GM12878 (cell line): ENCODE measurements around the gene TRAFD1. TPM values are rescaled to one million over a fixed set of nuclear protein-coding genes. Genes with fewer than 3 reads are reported as not detected.

Experiments used
- ATAC-seq: fragments of 200-7000 bp; cut with Tn5 transposase; 3 replicates; pipeline ENCODE4 v1.9.1; 2020; ENCODE audit warnings: mild to moderate bottlenecking, moderate library complexity
- BruUV-seq: library from RNA; stranded (reverse); fragments of 400-500 nt; replicated peaks from 2 replicates; lab custom pipeline; 2021; lab: Mats Ljungman, UMichigan
- CTCF ChIA-PET: fragments of 300-600 bp; sonication (Branson Sonifier 250); formaldehyde crosslinking; extraction: SDS; loops from one replicate; lab custom pipeline; 2021; ENCODE audit warnings: inconsistent platforms; lab: Yijun Ruan, JAX
- POLR2A ChIA-PET: fragments of 350-600 bp; formaldehyde crosslinking; extraction: SDS; loops from one replicate; lab custom pipeline; 2021; ENCODE audit warnings: inconsistent platforms; lab: Charles Lee
- RAD21 ChIA-PET: fragments of 300-600 bp; sonication (Branson Sonifier 250); formaldehyde crosslinking; loops from one replicate; lab custom pipeline; 2023; ENCODE audit warnings: antibody characterized with exemption; ENCODE audit not compliant: unreplicated experiment; lab: Charles Lee
- SMC1A ChIA-PET: fragments of 300-600 bp; sonication (Branson Sonifier 250); formaldehyde crosslinking; loops from one replicate; lab custom pipeline; 2023; ENCODE audit not compliant: unreplicated experiment, uncharacterized antibody; lab: Charles Lee
- DNase-seq: peaks from one replicate; pipeline ENCODE4 v3.0.0-alpha.2; 2011; ENCODE audit warnings: low read depth, low spot score
- FAIRE-seq: peaks from 3 replicates; lab custom pipeline; 2011; peaks lifted over from hg19 to GRCh38; lab: Jason Lieb, UNC
- H2AFZ ChIP-seq: 2 replicates; pipeline ENCODE4 v1.6.0; 2011; ENCODE audit warnings: low read depth, low read length, control low read depth; ENCODE audit not compliant: control insufficient read depth
- H3K27ac ChIP-seq: 2 replicates; pipeline ENCODE4 v1.5.1; 2011; ENCODE audit warnings: control low read depth; ENCODE audit not compliant: control insufficient read depth, insufficient read depth
- H3K27me3 ChIP-seq, 2 experiments: replicated peaks in 1 of 2; 2 replicates each; pipeline versions ENCODE4 v1.6.0 to v1.6.1; 2011; ENCODE audit warnings: low read length in 1 of 2; ENCODE audit not compliant: control insufficient read depth in 2 of 2, insufficient read depth in 2 of 2
- H3K36me3 ChIP-seq, 2 experiments: 2 replicates each; pipeline ENCODE4 v1.5.1; 2011; ENCODE audit warnings: low read length in 1 of 2; ENCODE audit not compliant: control insufficient read depth in 2 of 2, insufficient read depth in 2 of 2
- H3K4me1 ChIP-seq: 2 replicates; pipeline ENCODE4 v1.6.1; 2011; ENCODE audit warnings: mild to moderate bottlenecking, low read length, moderate library complexity, mixed read lengths; ENCODE audit not compliant: control insufficient read depth, insufficient read depth
- H3K4me2 ChIP-seq: 2 replicates; pipeline ENCODE4 v1.6.0; 2011; ENCODE audit warnings: control low read depth; ENCODE audit not compliant: control insufficient read depth, insufficient read depth
- H3K4me3 ChIP-seq: fragments of 200-600 bp; sonication (generic); 2 replicates; pipeline ENCODE4 v1.5.1; 2016
- H3K79me2 ChIP-seq: 2 replicates; pipeline ENCODE4 v1.6.0; 2011; ENCODE audit warnings: low read length; ENCODE audit not compliant: control insufficient read depth, insufficient read depth
- H3K9ac ChIP-seq: 2 replicates; pipeline ENCODE4 v1.8.0; 2011; ENCODE audit warnings: low read length, control low read depth, mixed read lengths; ENCODE audit not compliant: control insufficient read depth, insufficient read depth
- H3K9me3 ChIP-seq: replicated peaks from 3 replicates; pipeline ENCODE4 v1.5.1; 2011; ENCODE audit warnings: mild to moderate bottlenecking, low read length; ENCODE audit not compliant: control insufficient read depth, insufficient read depth
- H4K20me1 ChIP-seq: 2 replicates; pipeline ENCODE4 v1.6.0; 2011; ENCODE audit not compliant: control insufficient read depth, insufficient read depth
- EP300 ChIP-seq, 2 experiments: fragments of 150-350 bp in 1 of 2; IDR thresholded peaks; 2 replicates each; pipeline ENCODE4 v1.6.1; 2011 to 2012; ENCODE audit warnings: low read depth in 2 of 2, low read length in 2 of 2, borderline replicate concordance in 1 of 2, improper control_type of control experiment in 1 of 2, inconsistent platforms in 1 of 2; ENCODE audit not compliant: control insufficient read depth in 1 of 2
- HDAC6 ChIP-seq: fragments of 200-600 bp; sonication (generic); IDR thresholded peaks from one replicate; pipeline ENCODE4 v1.8.0; 2017; ENCODE audit warnings: antibody characterized with exemption; ENCODE audit not compliant: unreplicated experiment
- HDGF ChIP-seq: fragments of 450-650 bp; IDR thresholded peaks from 2 replicates; pipeline ENCODE4 v1.6.1; 2016; ENCODE audit warnings: antibody characterized with exemption
- NR2C1 ChIP-seq: fragments of 450-650 bp; IDR thresholded peaks from 2 replicates; pipeline ENCODE4 v1.6.1; 2017; ENCODE audit warnings: antibody characterized with exemption, mild to moderate bottlenecking, moderate library complexity
- NRF1 ChIP-seq: conservative IDR thresholded peaks from 2 replicates; pipeline ENCODE4 v1.6.1; 2011; ENCODE audit warnings: mild to moderate bottlenecking, low read depth, low read length, improper control_type of control experiment
- POLR2AphosphoS2 ChIP-seq: IDR thresholded peaks from 2 replicates; pipeline ENCODE4 v1.6.1; 2011; ENCODE audit warnings: low read depth, mild to moderate bottlenecking, low read length, improper control_type of control experiment, moderate library complexity
- SMARCA5 ChIP-seq: fragments of 450-650 bp; IDR thresholded peaks from 2 replicates; pipeline ENCODE4 v1.6.1; 2017; ENCODE audit warnings: mild to moderate bottlenecking
- SP1 ChIP-seq: IDR thresholded peaks from one replicate; pipeline ENCODE4 v1.6.1; 2011; ENCODE audit warnings: low read depth, low read length
- TAF1 ChIP-seq: IDR thresholded peaks from 2 replicates; pipeline ENCODE4 v1.6.1; 2011; ENCODE audit warnings: mild to moderate bottlenecking, low read depth, low read length, borderline replicate concordance
- TARDBP ChIP-seq: IDR thresholded peaks from 2 replicates; pipeline ENCODE4 v1.6.1; 2016; ENCODE audit warnings: borderline replicate concordance
- WGBS: methylation state at CpG from one replicate; pipeline ENCODE4 v1.1.6; 2016; ENCODE audit warnings: low lambda C conversion rate; ENCODE audit not compliant: insufficient replicate concordance, insufficient coverage; ENCODE audit errors: missing lambda C conversion rate; 5-methylcytosine and 5-hydroxymethylcytosine counted together
- in situ Hi-C: fragments of 300-500 bp; cut with MboI; formaldehyde crosslinking; loops from 9 replicates; pipeline ENCODE4 v1.14.3; 2018; ENCODE audit warnings: mixed read lengths
- intact Hi-C: fragments of 100-400 bp; cut with micrococcal nuclease; formaldehyde crosslinking; loops from one replicate; pipeline ENCODE4 v1.14.2; 2022; ENCODE audit not compliant: unreplicated experiment
- polyA plus RNA-seq, 11 experiments: library from polyadenylated mRNA; depleted of rRNA in 4 of 11; unstranded in 6 of 11; stranded (reverse) in 5 of 11; fragments of >200 nt; fragmentation: Nextera tagmentation in 4 of 11; fragmentation: Illumina TruSeq in 1 of 11; extraction: Ambion mirVana in 4 of 11; extraction: Trizol in 1 of 11; gene quantifications; 1 replicate in 1 of 11; 2 replicates in 10 of 11; pipeline versions ENCODE4 v1.2.1 to v1.2.3, GENCODE V29; 2011 to 2016; ENCODE audit warnings: inconsistent platforms in 2 of 11, missing spikeins in 2 of 11, low read depth in 1 of 11
- total RNA-seq, 4 experiments: library from RNA; depleted of rRNA in 3 of 4; stranded (reverse); fragments of >200 nt in 3 of 4; fragmentation: Illumina TruSeq in 1 of 4; extraction: Trizol in 1 of 4; gene quantifications; 2 replicates each; pipeline versions ENCODE4 v1.2.1 to v1.2.3, GENCODE V29; 2013 to 2021
- TF ChIP-seq, protein P1 (sequence below): fragments of 450-650 bp; IDR thresholded peaks from 2 replicates; pipeline ENCODE4 v1.6.1; 2017; ENCODE audit warnings: borderline replicate concordance
- TF ChIP-seq, protein P2 (sequence below): fragments of 450-650 bp; IDR thresholded peaks from 2 replicates; pipeline ENCODE4 v1.6.1; 2016; ENCODE audit warnings: mild to moderate bottlenecking, moderate library complexity, borderline replicate concordance

The TRAFD1 gene
- total and polyA plus RNA-seq, 10 of the 15 experiments (the other 5 are each of a cell fraction or from before 2014, with no cell fraction given) = 37.2 to 55.5 (median 46.2) TPM

- no peak overlapping the region for H3K9ac ChIP-seq
- H3K4me1 ChIP-seq = peaks cover 10% of the 10 kb centered on the region
- FAIRE-seq = no peak
- RAD21 ChIA-PET = interaction anchor here (0.6 to 1.4 kb wide), 4 partner anchors 14 to 110 kb away, joined by 3 to 4 read pairs (median 3); partner anchors contain the start of genes ERP29, NAA25 and TMEM116
- TF ChIP-seq NR2C1 = no peak
- TF ChIP-seq HDAC6 = no peak
- no peak for TF ChIP-seq NRF1
- no peak for TF ChIP-seq TARDBP
- TF ChIP-seq HDGF = no peak
- no peak for TF ChIP-seq EP300 (IDR thresholded peaks at IDR 0.05; ENCODE audit: borderline replicate concordance in 1 of 2, control insufficient read depth in 1 of 2, low read depth in 2 of 2, low read length in 2 of 2)
- TF ChIP-seq SMARCA5 = no peak
- no peak for TF ChIP-seq TAF1
- TF ChIP-seq SP1 = no peak
- TF ChIP-seq, protein P1, sequence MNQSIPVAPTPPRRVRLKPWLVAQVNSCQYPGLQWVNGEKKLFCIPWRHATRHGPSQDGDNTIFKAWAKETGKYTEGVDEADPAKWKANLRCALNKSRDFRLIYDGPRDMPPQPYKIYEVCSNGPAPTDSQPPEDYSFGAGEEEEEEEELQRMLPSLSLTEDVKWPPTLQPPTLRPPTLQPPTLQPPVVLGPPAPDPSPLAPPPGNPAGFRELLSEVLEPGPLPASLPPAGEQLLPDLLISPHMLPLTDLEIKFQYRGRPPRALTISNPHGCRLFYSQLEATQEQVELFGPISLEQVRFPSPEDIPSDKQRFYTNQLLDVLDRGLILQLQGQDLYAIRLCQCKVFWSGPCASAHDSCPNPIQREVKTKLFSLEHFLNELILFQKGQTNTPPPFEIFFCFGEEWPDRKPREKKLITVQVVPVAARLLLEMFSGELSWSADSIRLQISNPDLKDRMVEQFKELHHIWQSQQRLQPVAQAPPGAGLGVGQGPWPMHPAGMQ = no peak
- TF ChIP-seq, protein P2, sequence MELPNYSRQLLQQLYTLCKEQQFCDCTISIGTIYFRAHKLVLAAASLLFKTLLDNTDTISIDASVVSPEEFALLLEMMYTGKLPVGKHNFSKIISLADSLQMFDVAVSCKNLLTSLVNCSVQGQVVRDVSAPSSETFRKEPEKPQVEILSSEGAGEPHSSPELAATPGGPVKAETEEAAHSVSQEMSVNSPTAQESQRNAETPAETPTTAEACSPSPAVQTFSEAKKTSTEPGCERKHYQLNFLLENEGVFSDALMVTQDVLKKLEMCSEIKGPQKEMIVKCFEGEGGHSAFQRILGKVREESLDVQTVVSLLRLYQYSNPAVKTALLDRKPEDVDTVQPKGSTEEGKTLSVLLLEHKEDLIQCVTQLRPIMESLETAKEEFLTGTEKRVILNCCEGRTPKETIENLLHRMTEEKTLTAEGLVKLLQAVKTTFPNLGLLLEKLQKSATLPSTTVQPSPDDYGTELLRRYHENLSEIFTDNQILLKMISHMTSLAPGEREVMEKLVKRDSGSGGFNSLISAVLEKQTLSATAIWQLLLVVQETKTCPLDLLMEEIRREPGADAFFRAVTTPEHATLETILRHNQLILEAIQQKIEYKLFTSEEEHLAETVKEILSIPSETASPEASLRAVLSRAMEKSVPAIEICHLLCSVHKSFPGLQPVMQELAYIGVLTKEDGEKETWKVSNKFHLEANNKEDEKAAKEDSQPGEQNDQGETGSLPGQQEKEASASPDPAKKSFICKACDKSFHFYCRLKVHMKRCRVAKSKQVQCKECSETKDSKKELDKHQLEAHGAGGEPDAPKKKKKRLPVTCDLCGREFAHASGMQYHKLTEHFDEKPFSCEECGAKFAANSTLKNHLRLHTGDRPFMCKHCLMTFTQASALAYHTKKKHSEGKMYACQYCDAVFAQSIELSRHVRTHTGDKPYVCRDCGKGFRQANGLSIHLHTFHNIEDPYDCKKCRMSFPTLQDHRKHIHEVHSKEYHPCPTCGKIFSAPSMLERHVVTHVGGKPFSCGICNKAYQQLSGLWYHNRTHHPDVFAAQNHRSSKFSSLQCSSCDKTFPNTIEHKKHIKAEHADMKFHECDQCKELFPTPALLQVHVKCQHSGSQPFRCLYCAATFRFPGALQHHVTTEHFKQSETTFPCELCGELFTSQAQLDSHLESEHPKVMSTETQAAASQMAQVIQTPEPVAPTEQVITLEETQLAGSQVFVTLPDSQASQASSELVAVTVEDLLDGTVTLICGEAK = no peak
- TF ChIP-seq POLR2AphosphoS2 = no peak
- TF ChIP-seq, all 136 proteins: peak for 0
- ChIA-PET POLR2A (interaction anchor here (0.6 to 11.5 kb wide), 4 partner anchors 14 to 86 kb away, joined by 3 to 161 read pairs (median 4); partner anchors contain the start of gene NAA25), CTCF (interaction anchor here (0.7 to 2.0 kb wide), 2 partner anchors 14 to 47 kb away, joined by 3 to 12 read pairs; partner anchors contain the start of gene NAA25), SMC1A (interaction anchor here (1.1 to 6.6 kb wide), 4 partner anchors 8 to 25 kb away, joined by 3 to 72 read pairs (median 4); partner anchors contain the start of gene NAA25)
- no peaks in the 10 kb centered on the region for H3K36me3 ChIP-seq
- H3K27me3 ChIP-seq = no peaks in the 10 kb centered on the region
- H2AFZ ChIP-seq = no peak overlapping the region
- WGBS = 59% methylated on average over 12 of the region's 12 CpGs
- H3K79me2 ChIP-seq = peaks cover 28% of the 10 kb centered on the region
- no peak overlapping the region for H3K4me3 ChIP-seq
- DNase-seq = no peak
- no peak overlapping the region for H3K4me2 ChIP-seq
- H3K27ac ChIP-seq = no peak overlapping the region
- BruUV-seq = no TSS peak
- no peaks in the 10 kb centered on the region for H3K9me3 ChIP-seq
- in situ Hi-C loops = no loop called here
- ATAC-seq = no peak
- intact Hi-C loops = no loop called here
- no peaks in the 10 kb centered on the region for H4K20me1 ChIP-seq
These were observed 2.3 kb upstream of the TRAFD1 start for GRCh38 chr12:112122823-112123690.
